Activated effector memory CD4-positive, alpha-beta T cell treated with Interleukin-2 at 50 U/mL for 16 hours (primary cell): ENCODE results near the gene ZRANB3.
"Not testable (repeated sequence)": the region's sequence is repeated elsewhere in the genome, so short reads cannot be mapped to it uniquely, and the experiment has no call there.

Experiments
- DNase-seq: peaks from one replicate; pipeline ENCODE4 v3.0.0-alpha.2; 2020

The ZRANB3 gene

GRCh38 chr2:135530313-135531230 is at the start of gene ZRANB3:
TSS of gene ZRANB3 (minus strand) at chr2:135531218.
- peak; percentile 91 for DNase-seq

- no peak for DNase-seq
These were observed 42.6 kb upstream of the ZRANB3 start for GRCh38 chr2:135573620-135574019.

GRCh38 chr2:135570884-135571283 is 39.9 kb upstream of the ZRANB3 start:
- no peak for DNase-seq

GRCh38 chr2:135563793-135564192 is 32.8 kb upstream of the ZRANB3 start:
- DNase-seq = no peak

GRCh38 chr2:135561925-135562324 is 30.9 kb upstream of the ZRANB3 start:
- DNase-seq = no peak

GRCh38 chr2:135557530-135557929 is 26.5 kb upstream of the ZRANB3 start:
- no peak for DNase-seq

- DNase-seq = no peak
These were observed 24.3 kb upstream of the ZRANB3 start for GRCh38 chr2:135555311-135555710.

- DNase-seq = no peak
These were observed 21.9 kb upstream of the ZRANB3 start for GRCh38 chr2:135552887-135553286.

GRCh38 chr2:135551356-135551755 is 20.3 kb upstream of the ZRANB3 start:
- DNase-seq = no peak

GRCh38 chr2:135547311-135547710 is 16.3 kb upstream of the ZRANB3 start:
- DNase-seq = no peak

GRCh38 chr2:135546436-135546835 is 15.4 kb upstream of the ZRANB3 start:
- DNase-seq = no peak

- not testable (repeated sequence) for DNase-seq
These were observed 2.5 kb upstream of the ZRANB3 start for GRCh38 chr2:135533545-135533944.

GRCh38 chr2:135532581-135532980 is 1.6 kb upstream of the ZRANB3 start:
- no peak for DNase-seq

GRCh38 chr2:135531231-135532197 is 496 bp upstream of the ZRANB3 start, which contains the start of gene R3HDM1:
TSS of gene R3HDM1 (plus strand) at chr2:135531484. CDS start at chr2:135604846, 73,362 bp downstream.
- peak; percentile 90 for DNase-seq

GRCh38 chr2:135528006-135528405 is 3.0 kb downstream of the ZRANB3 start:
- DNase-seq = no peak

- DNase-seq = no peak
These were observed 5.2 kb downstream of the ZRANB3 start for GRCh38 chr2:135525786-135526185.

GRCh38 chr2:135512099-135512498 is 18.9 kb downstream of the ZRANB3 start:
- no peak for DNase-seq

- DNase-seq = no peak
These were observed 20.4 kb downstream of the ZRANB3 start for GRCh38 chr2:135510577-135510976.

- no peak for DNase-seq
These were observed 26.2 kb downstream of the ZRANB3 start for GRCh38 chr2:135504811-135505210.

GRCh38 chr2:135498588-135498987 is 32.4 kb downstream of the ZRANB3 start:
- not testable (repeated sequence) for DNase-seq

GRCh38 chr2:135494917-135495316 is 36.1 kb downstream of the ZRANB3 start:
- no peak for DNase-seq

GRCh38 chr2:135494503-135494902 is 36.5 kb downstream of the ZRANB3 start:
- DNase-seq = no peak

GRCh38 chr2:135490376-135490775 is 40.6 kb downstream of the ZRANB3 start:
- no peak for DNase-seq
